ENCODE measurements around the gene SLC23A3.

Gene SLC23A3

DNA sequence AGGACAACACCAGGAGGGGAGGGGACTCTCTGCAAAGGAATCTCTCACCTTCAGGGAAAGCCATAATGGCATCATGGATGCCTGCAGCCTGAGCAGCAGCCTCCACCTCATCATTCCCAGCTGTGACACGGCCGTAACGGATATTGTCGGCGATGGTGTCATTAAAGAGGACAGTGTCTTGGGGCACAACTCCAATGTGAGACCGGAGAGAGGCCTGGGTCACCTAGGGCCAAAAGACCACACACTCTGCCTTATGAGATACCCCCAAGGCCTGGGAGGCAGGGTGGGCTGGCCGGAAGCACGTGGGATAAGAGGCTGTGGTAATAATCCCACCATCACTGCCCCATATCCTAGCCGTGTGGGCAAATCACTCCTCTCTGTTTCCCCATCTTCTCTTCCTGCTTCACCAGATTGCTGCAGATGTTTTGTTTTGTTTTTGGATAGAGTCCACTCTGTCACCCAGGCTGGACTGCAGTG is 41.1 kb upstream of the SLC23A3 start:
- no peaks in the 10 kb centered on the region for H3K79me2 ChIP-seq (ENCODE audit: insufficient read depth, low read length)
- no peaks in the 10 kb centered on the region for H3F3A ChIP-seq (ENCODE audit: insufficient read depth)
- no peak overlapping the region for H3K27ac ChIP-seq (ENCODE audit: low read depth, low read length)
- no peaks in the 10 kb centered on the region for H3K36me3 ChIP-seq (ENCODE audit: low read length)
- H3K4me2 ChIP-seq (ENCODE audit: low read depth, low read length, poor library complexity, severe bottlenecking), result no peak overlapping the region
- TF ChIP-seq EZH2phosphoT487 (conservative IDR thresholded peaks at IDR 0.05; ENCODE audit: low read length), result no peak
- no peak for TF ChIP-seq CTCF (IDR thresholded peaks at IDR 0.05; ENCODE audit: insufficient read depth, low read length, poor library complexity, severe bottlenecking)
- H4K20me1 ChIP-seq (ENCODE audit: low read depth, low read length), result no peaks in the 10 kb centered on the region
- H3K9me2 ChIP-seq (replicated peaks; ENCODE audit: insufficient read depth, low read length), result no peaks in the 10 kb centered on the region
- no peak overlapping the region for H2AFZ ChIP-seq (ENCODE audit: low read depth, low read length, severe bottlenecking)
- no peak overlapping the region for H3K4me3 ChIP-seq (ENCODE audit: insufficient read depth, low read length, poor library complexity, severe bottlenecking)
- H3K9ac ChIP-seq (ENCODE audit: low read length), result no peak overlapping the region
- H3K9me3 ChIP-seq (ENCODE audit: insufficient read depth, low read length), result no peaks in the 10 kb centered on the region
- no peaks in the 10 kb centered on the region for H3K27me3 ChIP-seq (ENCODE audit: low read length)

GRCh38 chr2:219210196-219210885 is 40.5 kb upstream of the SLC23A3 start:
- Histone ChIP-seq H2AFZ (ENCODE audit: low read depth, low read length, severe bottlenecking) (no peak overlapping the region), H3K79me2 (ENCODE audit: insufficient read depth, low read length) (no peaks in the 10 kb centered on the region), H4K20me1 (ENCODE audit: low read depth, low read length) (no peaks in the 10 kb centered on the region), H3K27me3 (ENCODE audit: low read length) (no peaks in the 10 kb centered on the region), H3K9me2 (replicated peaks; ENCODE audit: insufficient read depth, low read length) (no peaks in the 10 kb centered on the region), H3F3A (ENCODE audit: insufficient read depth) (no peaks in the 10 kb centered on the region), H3K9me3 (ENCODE audit: insufficient read depth, low read length) (no peaks in the 10 kb centered on the region), H3K36me3 (ENCODE audit: low read length) (no peaks in the 10 kb centered on the region), H3K4me3 (ENCODE audit: insufficient read depth, low read length, poor library complexity, severe bottlenecking) (no peak overlapping the region), H3K4me2 (ENCODE audit: low read depth, low read length, poor library complexity, severe bottlenecking) (no peak overlapping the region), H3K27ac (ENCODE audit: low read depth, low read length) (no peak overlapping the region), H3K9ac (ENCODE audit: low read length) (no peak overlapping the region)
- TF ChIP-seq CTCF (IDR thresholded peaks at IDR 0.05; ENCODE audit: insufficient read depth, low read length, poor library complexity, severe bottlenecking), result no peak
- TF ChIP-seq EZH2phosphoT487 (conservative IDR thresholded peaks at IDR 0.05; ENCODE audit: low read length), result no peak

DNA sequence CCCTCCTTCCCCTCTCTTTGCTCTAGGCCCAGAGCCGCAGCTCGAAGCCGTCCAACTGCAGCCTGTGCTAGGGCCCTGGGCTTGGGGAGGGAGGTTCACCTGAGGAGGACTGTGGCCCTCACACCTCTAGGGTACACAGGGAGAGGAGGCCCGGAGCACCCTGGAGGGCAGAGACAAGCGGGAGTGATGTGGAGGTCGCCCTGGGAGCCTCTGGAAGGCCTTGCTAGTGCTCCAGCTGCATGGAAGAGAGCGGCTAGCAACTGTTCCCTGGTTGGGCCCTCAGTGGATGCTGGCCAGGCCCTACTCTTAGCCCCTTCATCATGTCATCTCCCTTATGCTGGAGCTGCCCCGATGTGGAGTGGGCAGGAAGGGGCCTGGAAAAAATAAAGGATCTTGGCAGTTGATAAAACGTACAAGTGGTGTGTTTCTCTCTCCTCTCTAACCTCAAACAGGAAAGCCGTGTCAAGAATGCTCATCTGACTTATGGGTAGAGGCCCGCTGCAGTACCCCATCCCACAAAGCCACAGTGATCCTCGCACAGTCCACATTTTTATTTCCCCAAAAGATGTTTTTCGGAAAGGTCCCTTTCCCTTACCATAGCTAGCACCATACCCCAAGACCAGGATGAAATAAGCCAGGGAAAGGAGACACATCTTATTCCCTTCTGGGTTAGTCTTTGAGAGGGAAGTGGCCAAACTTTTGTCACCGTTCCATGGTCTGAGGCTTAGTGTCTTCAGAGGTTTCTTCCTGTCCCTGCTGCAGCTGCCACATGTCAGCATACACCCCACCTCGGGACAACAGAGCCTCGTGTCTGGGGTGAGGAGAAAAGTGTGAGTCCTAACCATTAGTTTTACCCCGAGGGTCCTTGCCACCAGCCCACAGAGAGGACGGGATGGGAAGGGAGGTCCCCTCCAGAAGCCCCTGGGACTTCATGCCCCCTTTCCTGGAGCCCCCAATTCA is 39.7 kb upstream of the SLC23A3 start:
- Histone ChIP-seq H3K27me3 (ENCODE audit: low read length) (no peaks in the 10 kb centered on the region), H3F3A (ENCODE audit: insufficient read depth) (no peaks in the 10 kb centered on the region), H4K20me1 (ENCODE audit: low read depth, low read length) (no peaks in the 10 kb centered on the region), H3K4me3 (ENCODE audit: insufficient read depth, low read length, poor library complexity, severe bottlenecking) (no peak overlapping the region), H3K4me2 (ENCODE audit: low read depth, low read length, poor library complexity, severe bottlenecking) (no peak overlapping the region), H3K9ac (ENCODE audit: low read length) (no peak overlapping the region), H3K36me3 (ENCODE audit: low read length) (no peaks in the 10 kb centered on the region), H3K79me2 (ENCODE audit: insufficient read depth, low read length) (no peaks in the 10 kb centered on the region), H2AFZ (ENCODE audit: low read depth, low read length, severe bottlenecking) (no peak overlapping the region), H3K9me3 (ENCODE audit: insufficient read depth, low read length) (no peaks in the 10 kb centered on the region), H3K9me2 (replicated peaks; ENCODE audit: insufficient read depth, low read length) (no peaks in the 10 kb centered on the region), H3K27ac (ENCODE audit: low read depth, low read length) (no peak overlapping the region)
- no peak for TF ChIP-seq CTCF (IDR thresholded peaks at IDR 0.05; ENCODE audit: insufficient read depth, low read length, poor library complexity, severe bottlenecking)
- TF ChIP-seq EZH2phosphoT487 (conservative IDR thresholded peaks at IDR 0.05; ENCODE audit: low read length), result no peak

All from SU-DHL-6 (cell line).